Stimulated activated CD4-positive, alpha-beta T cell treated with anti-CD3 and anti-CD28 coated beads, Interleukin-15, amount 100 ng/mL, for 24 hours (primary cell): ENCODE measurements around the gene PLEKHA4.
"Not testable (repeated sequence)": the region's sequence is repeated elsewhere in the genome, so short reads cannot be mapped to it uniquely, and the experiment has no call there.

Source experiments
- DNase-seq: peaks from one replicate; pipeline ENCODE4 v3.0.0-alpha.2; 2020

Gene PLEKHA4

GRCh38 chr19:48868114-48868886 lies at the start of gene PLEKHA4:
PLEKHA4 (minus strand) TSS chr19:48868617; CDS start chr19:48867620, 997 bp downstream.
- no peak for DNase-seq

GRCh38 chr19:48918071-48918470 lies 49.7 kb upstream of the PLEKHA4 start:
- no peak for DNase-seq

GRCh38 chr19:48915757-48916156 lies 47.3 kb upstream of the PLEKHA4 start:
- DNase-seq = no peak

GRCh38 chr19:48914181-48914580 lies 45.8 kb upstream of the PLEKHA4 start:
- no peak for DNase-seq

GRCh38 chr19:48913114-48913889 lies 44.9 kb upstream of the PLEKHA4 start:
- peak; percentile 13 for DNase-seq

- no peak for DNase-seq
These were observed 42.4 kb upstream of the PLEKHA4 start for GRCh38 chr19:48910803-48911202.

GRCh38 chr19:48909424-48910077 lies 41.1 kb upstream of the PLEKHA4 start:
- not testable (repeated sequence) for DNase-seq

- no peak for DNase-seq
These were observed 39.3 kb upstream of the PLEKHA4 start for GRCh38 chr19:48907671-48908070.

GRCh38 chr19:48906324-48906723 lies 37.9 kb upstream of the PLEKHA4 start:
- no peak for DNase-seq

- DNase-seq = no peak
These were observed 37.2 kb upstream of the PLEKHA4 start for GRCh38 chr19:48905664-48906063.

- not testable (repeated sequence) for DNase-seq
These were observed 35.4 kb upstream of the PLEKHA4 start for GRCh38 chr19:48903788-48904187.

- DNase-seq = not testable (repeated sequence)
These were observed 33.9 kb upstream of the PLEKHA4 start for GRCh38 chr19:48902291-48902690.

GRCh38 chr19:48900477-48901406 lies 32.3 kb upstream of the PLEKHA4 start:
- DNase-seq = peak; percentile 30

GRCh38 chr19:48899781-48900476 lies 31.5 kb upstream of the PLEKHA4 start, which contains the start of gene NUCB1:
NUCB1 (plus strand) TSS chr19:48900312; CDS start chr19:48900797, 485 bp downstream.
- peak; percentile 100 for DNase-seq

GRCh38 chr19:48899386-48899749 lies 31.0 kb upstream of the PLEKHA4 start:
- not testable (repeated sequence) for DNase-seq

GRCh38 chr19:48897181-48897580 lies 28.8 kb upstream of the PLEKHA4 start:
- DNase-seq = no peak

- peak; percentile 64 for DNase-seq
These were observed 27.8 kb upstream of the PLEKHA4 start for GRCh38 chr19:48896191-48896720.

- no peak for DNase-seq
These were observed 26.8 kb upstream of the PLEKHA4 start for GRCh38 chr19:48895226-48895625.

- DNase-seq = no peak
These were observed 22.1 kb upstream of the PLEKHA4 start for GRCh38 chr19:48890551-48890950.

GRCh38 chr19:48889496-48889895 lies 21.1 kb upstream of the PLEKHA4 start:
- not testable (repeated sequence) for DNase-seq

GRCh38 chr19:48887861-48888612 lies 19.6 kb upstream of the PLEKHA4 start:
- no peak for DNase-seq
